ENCODE results near the gene LTBP2.

DNA sequence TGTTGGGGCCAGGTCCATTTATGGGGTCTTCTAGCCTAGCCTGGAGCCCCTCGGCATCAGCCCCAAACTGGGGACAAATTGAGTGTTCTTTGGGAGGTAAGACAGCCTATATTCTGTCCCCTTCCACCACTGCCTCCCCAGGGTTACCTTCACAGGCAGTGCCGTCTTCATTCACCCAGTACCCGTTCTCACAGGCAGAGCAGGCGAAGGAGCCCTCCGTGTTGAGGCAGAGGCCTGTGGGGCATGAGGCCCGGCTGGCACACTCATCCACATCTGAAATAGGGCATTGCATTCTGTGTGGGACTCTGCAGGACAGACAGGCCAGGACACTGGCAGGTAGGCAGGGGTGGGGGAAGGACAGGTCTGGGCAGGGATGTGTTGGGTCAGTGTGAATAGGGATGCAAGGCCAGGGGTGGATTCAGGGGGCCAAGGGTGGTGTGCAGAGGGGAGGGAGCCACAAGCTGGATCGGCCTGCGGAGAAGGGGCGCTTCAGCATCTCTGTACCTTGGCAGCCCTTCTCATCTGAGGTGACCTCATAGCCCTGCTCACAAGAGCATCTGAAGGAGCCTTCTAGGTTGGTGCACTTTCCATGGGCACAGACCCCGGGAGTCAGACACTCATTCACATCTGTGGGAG lies 102.3 kb downstream of the LTBP2 start:
- no peak for TF ChIP-seq EZH2 (IDR thresholded peaks at IDR 0.05; ENCODE audit: insufficient read depth, poor library complexity, severe bottlenecking)
- no peak for TF ChIP-seq EZH2phosphoT487 (IDR thresholded peaks at IDR 0.05; ENCODE audit: insufficient read depth, low read depth)
